ENCODE results near the gene LYPLAL1.

The LYPLAL1 gene

GRCh38 chr1:219161371-219161770 is 12.3 kb upstream of the LYPLAL1 start:
- Histone ChIP-seq H3K9me3 (replicated peaks; ENCODE audit: insufficient read depth, low read length) (no peaks in the 10 kb centered on the region), H3K4me1 (ENCODE audit: low read length) (no peaks in the 10 kb centered on the region), H3K9me2 (replicated peaks; ENCODE audit: insufficient read depth, low read length) (no peaks in the 10 kb centered on the region), H3K4me3 (ENCODE audit: low read length) (no peak overlapping the region), H3K9ac (ENCODE audit: low read length) (no peak overlapping the region), H2AFZ (ENCODE audit: low read length) (no peak overlapping the region), H3K79me2 (ENCODE audit: low read length) (no peaks in the 10 kb centered on the region), H4K20me1 (ENCODE audit: insufficient read depth, low read length) (no peaks in the 10 kb centered on the region), H3K36me3 (replicated peaks; ENCODE audit: insufficient read depth, low read length) (no peaks in the 10 kb centered on the region), H3K27ac (ENCODE audit: low read length) (no peak overlapping the region), H3F3A (ENCODE audit: insufficient read depth, low read length) (no peaks in the 10 kb centered on the region), H3K27me3 (replicated peaks; ENCODE audit: insufficient read depth, low read length) (no peaks in the 10 kb centered on the region), H3K4me2 (ENCODE audit: low read depth, low read length) (no peak overlapping the region)
- TF ChIP-seq, protein P1, sequence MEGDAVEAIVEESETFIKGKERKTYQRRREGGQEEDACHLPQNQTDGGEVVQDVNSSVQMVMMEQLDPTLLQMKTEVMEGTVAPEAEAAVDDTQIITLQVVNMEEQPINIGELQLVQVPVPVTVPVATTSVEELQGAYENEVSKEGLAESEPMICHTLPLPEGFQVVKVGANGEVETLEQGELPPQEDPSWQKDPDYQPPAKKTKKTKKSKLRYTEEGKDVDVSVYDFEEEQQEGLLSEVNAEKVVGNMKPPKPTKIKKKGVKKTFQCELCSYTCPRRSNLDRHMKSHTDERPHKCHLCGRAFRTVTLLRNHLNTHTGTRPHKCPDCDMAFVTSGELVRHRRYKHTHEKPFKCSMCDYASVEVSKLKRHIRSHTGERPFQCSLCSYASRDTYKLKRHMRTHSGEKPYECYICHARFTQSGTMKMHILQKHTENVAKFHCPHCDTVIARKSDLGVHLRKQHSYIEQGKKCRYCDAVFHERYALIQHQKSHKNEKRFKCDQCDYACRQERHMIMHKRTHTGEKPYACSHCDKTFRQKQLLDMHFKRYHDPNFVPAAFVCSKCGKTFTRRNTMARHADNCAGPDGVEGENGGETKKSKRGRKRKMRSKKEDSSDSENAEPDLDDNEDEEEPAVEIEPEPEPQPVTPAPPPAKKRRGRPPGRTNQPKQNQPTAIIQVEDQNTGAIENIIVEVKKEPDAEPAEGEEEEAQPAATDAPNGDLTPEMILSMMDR (IDR thresholded peaks at IDR 0.05; ENCODE audit: low read length): no peak
- DNase-seq: no peak

- H3K79me2 ChIP-seq (ENCODE audit: low read length): no peaks in the 10 kb centered on the region
- H3K27me3 ChIP-seq (replicated peaks; ENCODE audit: insufficient read depth, low read length): no peaks in the 10 kb centered on the region
- no peaks in the 10 kb centered on the region for H4K20me1 ChIP-seq (ENCODE audit: insufficient read depth, low read length)
- H3K36me3 ChIP-seq (replicated peaks; ENCODE audit: insufficient read depth, low read length): no peaks in the 10 kb centered on the region
- TF ChIP-seq EZH2phosphoT487 (IDR thresholded peaks at IDR 0.05; ENCODE audit: low read length): no peak
- TF ChIP-seq EZH2 (optimal IDR thresholded peaks at IDR 0.05; ENCODE audit: low read depth, low read length): no peak
- TF ChIP-seq, protein P1 (IDR thresholded peaks at IDR 0.05; ENCODE audit: low read length): no peak
- H3K9me3 ChIP-seq (replicated peaks; ENCODE audit: insufficient read depth, low read length): no peaks in the 10 kb centered on the region
- no peak overlapping the region for H3K4me3 ChIP-seq (ENCODE audit: low read length)
- H3K27ac ChIP-seq (ENCODE audit: low read length): no peak overlapping the region
- no peak overlapping the region for H3K4me2 ChIP-seq (ENCODE audit: low read depth, low read length)
- no peak overlapping the region for H2AFZ ChIP-seq (ENCODE audit: low read length)
- H3F3A ChIP-seq (ENCODE audit: insufficient read depth, low read length): no peaks in the 10 kb centered on the region
- no peak for DNase-seq
- H3K9ac ChIP-seq (ENCODE audit: low read length): no peak overlapping the region
- H3K4me1 ChIP-seq (ENCODE audit: low read length): no peaks in the 10 kb centered on the region
- no peaks in the 10 kb centered on the region for H3K9me2 ChIP-seq (replicated peaks; ENCODE audit: insufficient read depth, low read length)
Observed at GRCh38 chr1:219163401-219163954, 10.2 kb upstream of the LYPLAL1 start.

- Histone ChIP-seq H3K9ac (ENCODE audit: low read length) (no peak overlapping the region), H4K20me1 (ENCODE audit: insufficient read depth, low read length) (no peaks in the 10 kb centered on the region), H3K4me3 (ENCODE audit: low read length) (no peak overlapping the region), H3K9me2 (replicated peaks; ENCODE audit: insufficient read depth, low read length) (no peaks in the 10 kb centered on the region), H2AFZ (ENCODE audit: low read length) (no peak overlapping the region), H3K79me2 (ENCODE audit: low read length) (peaks cover 18% of the 10 kb centered on the region), H3F3A (ENCODE audit: insufficient read depth, low read length) (0 out of 2 replicates have a peak, but pooled peaks cover 4% of the 10 kb centered on the region), H3K27ac (ENCODE audit: low read length) (no peak overlapping the region), H3K36me3 (replicated peaks; ENCODE audit: insufficient read depth, low read length) (no peaks in the 10 kb centered on the region), H3K9me3 (replicated peaks; ENCODE audit: insufficient read depth, low read length) (no peaks in the 10 kb centered on the region), H3K4me1 (ENCODE audit: low read length) (peaks cover 19% of the 10 kb centered on the region), H3K4me2 (ENCODE audit: low read depth, low read length) (no peak overlapping the region), H3K27me3 (replicated peaks; ENCODE audit: insufficient read depth, low read length) (no peaks in the 10 kb centered on the region)
- no peak for DNase-seq
- no peak for TF ChIP-seq EZH2 (optimal IDR thresholded peaks at IDR 0.05; ENCODE audit: low read depth, low read length)
- TF ChIP-seq, protein P1 (IDR thresholded peaks at IDR 0.05; ENCODE audit: low read length): no peak
- TF ChIP-seq EZH2phosphoT487 (IDR thresholded peaks at IDR 0.05; ENCODE audit: low read length): no peak
Observed at GRCh38 chr1:219171192-219171935, 2.3 kb upstream of the LYPLAL1 start.

All from MM.1S (cell line).